H1 (cell line): ENCODE measurements around the gene SMTN. TPM values are rescaled to one million over a fixed set of nuclear protein-coding genes. Genes with fewer than 3 reads are reported as not detected.

Source experiments
- polyA plus RNA-seq, 7 experiments: library from polyadenylated mRNA; depleted of rRNA in 3 of 7; stranded (reverse) in 5 of 7; unstranded in 2 of 7; fragments of >200 nt in 5 of 7; fragments of 200-250 nt in 2 of 7; gene quantifications; 1 replicate in 5 of 7; 2 replicates in 1 of 7; 4 replicates in 1 of 7; pipeline versions ENCODE4 v1.2.1 to v1.2.3, GENCODE V29; 2011 to 2013; ENCODE audit warnings: missing spikeins in 2 of 7, mixed read lengths in 2 of 7
- total RNA-seq: library from RNA; stranded (reverse); fragmentation: NEBNext Ultra II Directional; extraction: Animal tissue kit (Norgen Biotek cat#: 25700); gene quantifications from 2 replicates; pipeline ENCODE4 v1.2.1, GENCODE V29; 2021

The SMTN gene
- total and polyA plus RNA-seq, 2 of the 8 experiments (the other 6 are each of a cell fraction or from before 2014, with no cell fraction given), result 12.3 to 20.8 TPM

Other genes with a start within 250 kb of the SMTN start
- gene MORC2, start 112.5 kb upstream of the SMTN start, total RNA-seq, result 68.0 and 72.5 TPM in 2 replicates
- 15.4 and 17.0 TPM in 2 replicates for gene MORC2, start 112.5 kb upstream of the SMTN start, polyA plus RNA-seq (2011; rRNA removed)
- gene TUG1, start 112.1 kb upstream of the SMTN start, total RNA-seq, result 106 and 119 TPM in 2 replicates
- gene TUG1, start 112.1 kb upstream of the SMTN start, polyA plus RNA-seq (2011; rRNA removed), result 86.0 and 129 TPM in 2 replicates
- 21.8 and 22.7 TPM in 2 replicates for gene SELENOM, start 26.2 kb downstream of the SMTN start, total RNA-seq
- gene SELENOM, start 26.2 kb downstream of the SMTN start, polyA plus RNA-seq (2011; rRNA removed), result 40.0 and 57.2 TPM in 2 replicates
- 6.0 and 6.4 TPM in 2 replicates for gene INPP5J, start 41.6 kb downstream of the SMTN start, total RNA-seq
- 5.4 and 9.1 TPM in 2 replicates for gene INPP5J, start 41.6 kb downstream of the SMTN start, polyA plus RNA-seq (2011; rRNA removed)
- gene PLA2G3, start 59.2 kb downstream of the SMTN start, total RNA-seq, result 25.9 and 26.8 TPM in 2 replicates
- gene PLA2G3, start 59.2 kb downstream of the SMTN start, polyA plus RNA-seq (2011; rRNA removed), result 18.1 and 19.3 TPM in 2 replicates
- gene RNF185, start 78.9 kb downstream of the SMTN start, total RNA-seq, result 18.0 and 18.4 TPM in 2 replicates
- gene RNF185, start 78.9 kb downstream of the SMTN start, polyA plus RNA-seq (2011; rRNA removed), result 19.4 and 19.9 TPM in 2 replicates
- gene LIMK2, start 131.0 kb downstream of the SMTN start, total RNA-seq, result 37.6 and 41.1 TPM in 2 replicates
- 13.2 and 25.6 TPM in 2 replicates for gene LIMK2, start 131.0 kb downstream of the SMTN start, polyA plus RNA-seq (2011; rRNA removed)
- 1.3 and 1.5 TPM in 2 replicates for gene PIK3IP1, start 211.2 kb downstream of the SMTN start, total RNA-seq
- 0.66 and 1.00 TPM in 2 replicates for gene PIK3IP1, start 211.2 kb downstream of the SMTN start, polyA plus RNA-seq (2011; rRNA removed)